Memory B cell (primary cell): ENCODE results near the gene IRF2.

ENCODE experiments used
- ATAC-seq: fragments of 150-1000 bp; cut with Tn5 transposase; 2 replicates; pipeline ENCODE4 v1.10.0; 2021; ENCODE audit warnings: low read depth, mild to moderate bottlenecking, moderate library complexity
- DNase-seq, 2 donors: peaks; one replicate each; pipeline ENCODE4 v3.0.0; 2022; ENCODE audit warnings: low spot score in 2 of 2
- H3K27ac Mint-ChIP-seq: one replicate; pipeline ENCODE4 v1.8.0; 2022; ENCODE audit warnings: mild to moderate bottlenecking, moderate library complexity, mixed read lengths
- H3K27me3 Mint-ChIP-seq: one replicate; pipeline ENCODE4 v1.8.0; 2022; ENCODE audit warnings: mixed read lengths
- H3K36me3 Mint-ChIP-seq: one replicate; pipeline ENCODE4 v1.8.0; 2022; ENCODE audit warnings: mild to moderate bottlenecking, mixed read lengths
- H3K4me1 Mint-ChIP-seq: one replicate; pipeline ENCODE4 v1.8.0; 2022; ENCODE audit warnings: mixed read lengths
- H3K4me3 Mint-ChIP-seq: one replicate; pipeline ENCODE4 v1.8.0; 2022; ENCODE audit warnings: mild to moderate bottlenecking, moderate library complexity, mixed read lengths
- H3K9me3 Mint-ChIP-seq: one replicate; pipeline ENCODE4 v1.8.0; 2022; ENCODE audit warnings: mixed read lengths

The IRF2 gene

DNA sequence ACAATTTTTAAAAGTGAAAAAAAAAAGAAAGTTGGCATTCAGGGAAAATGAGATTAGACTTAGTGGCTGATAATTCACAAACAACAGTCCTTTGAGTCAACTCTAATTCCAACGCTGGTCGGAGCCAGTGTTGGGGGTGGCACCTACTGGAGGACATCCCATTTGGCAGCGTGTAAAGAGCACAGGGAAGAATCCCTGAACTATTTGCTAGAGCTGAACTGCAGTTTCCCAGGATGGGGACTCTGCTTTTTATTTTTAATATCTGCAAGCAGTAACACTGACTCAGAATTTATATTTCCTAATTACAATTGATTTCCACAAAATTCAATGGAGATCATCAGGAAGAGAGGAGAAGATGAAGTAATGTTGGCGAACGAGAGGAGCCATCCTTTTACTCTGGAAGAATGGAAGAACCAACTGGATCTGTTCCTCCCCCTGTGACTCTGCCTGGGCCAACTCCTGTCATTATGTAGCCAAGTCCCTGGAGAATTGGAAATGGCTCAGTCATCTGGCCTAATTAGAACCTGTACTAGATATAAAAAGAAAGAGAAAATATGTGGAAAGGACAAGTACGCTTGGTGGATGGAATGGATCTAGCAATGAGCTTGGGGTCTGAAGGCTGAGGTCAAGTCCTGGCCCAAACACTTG is 76.7 kb downstream of the IRF2 start:
- no peaks in the 10 kb centered on the region for H3K27me3 Mint-ChIP-seq
- no peaks in the 10 kb centered on the region for H3K9me3 Mint-ChIP-seq
- peaks cover 29% of the 10 kb centered on the region for H3K4me1 Mint-ChIP-seq
- ATAC-seq (no peak), DNase-seq (no peak)
- H3K36me3 Mint-ChIP-seq, result peaks cover 53% of the 10 kb centered on the region
- H3K4me3 Mint-ChIP-seq, result no peak overlapping the region
- H3K27ac Mint-ChIP-seq, result no peak overlapping the region

DNA sequence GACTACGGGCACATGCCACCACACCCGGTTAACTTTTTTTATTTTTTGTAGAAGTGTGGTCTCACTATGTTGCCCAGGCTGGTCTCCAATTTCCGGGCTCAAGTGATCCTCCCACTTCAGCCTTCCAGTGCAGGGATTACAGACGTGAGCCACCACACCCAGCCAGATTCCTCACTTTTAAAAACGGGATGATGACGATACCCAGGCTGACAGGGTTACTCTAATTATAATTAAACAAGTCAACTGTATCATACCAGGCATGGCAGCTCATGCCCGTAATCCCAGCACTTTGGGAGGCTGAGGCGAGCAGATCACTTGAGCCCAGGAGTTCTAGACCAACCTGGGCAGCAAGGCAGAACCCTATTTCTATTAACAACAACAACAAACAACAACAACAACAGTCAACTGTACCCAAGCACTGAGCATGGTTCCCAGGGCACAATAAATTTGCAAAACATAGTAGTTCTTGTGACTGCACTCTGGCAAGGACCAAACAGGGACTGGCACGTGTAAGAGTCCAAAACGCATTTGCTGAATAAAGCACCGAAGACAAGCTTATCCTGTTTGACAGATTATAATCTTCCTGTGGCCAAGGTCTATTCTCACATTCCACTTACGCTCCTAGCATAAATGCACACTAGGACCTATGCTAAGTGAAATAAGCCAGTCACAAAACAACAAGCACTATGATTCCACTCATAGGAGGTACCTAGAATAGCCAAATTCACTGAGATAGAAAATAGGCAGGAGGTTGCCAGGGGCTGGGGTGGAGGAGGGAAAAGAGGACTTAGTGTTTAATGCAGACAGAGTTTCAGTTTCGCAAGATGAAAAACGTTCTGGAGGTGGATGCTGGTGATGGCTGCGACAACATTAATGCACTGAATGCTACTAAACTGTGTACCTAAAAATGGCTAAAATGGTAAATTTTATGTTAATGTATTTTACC is 77.5 kb downstream of the IRF2 start:
- ATAC-seq, result no peak
- H3K4me1 Mint-ChIP-seq, result peaks cover 29% of the 10 kb centered on the region
- peak overlapping the region; percentile 76 for H3K27ac Mint-ChIP-seq

GRCh38 chr4:184395971-184396391 is 78.4 kb downstream of the IRF2 start:
- Mint-ChIP-seq H3K4me3 (peak overlapping the region; percentile 78), H3K27ac (peak overlapping the region; percentile 76), H3K4me1 (peaks cover 29% of the 10 kb centered on the region), H3K36me3 (peaks cover 56% of the 10 kb centered on the region), H3K9me3 (no peaks in the 10 kb centered on the region), H3K27me3 (no peaks in the 10 kb centered on the region)
- peak; percentile 94 for ATAC-seq
- peak; percentile 25 to 37 for DNase-seq

More for the DNA sequence above, 77.5 kb downstream of the IRF2 start:
- Mint-ChIP-seq H3K9me3 (no peaks in the 10 kb centered on the region), H3K36me3 (peaks cover 51% of the 10 kb centered on the region), H3K27me3 (no peaks in the 10 kb centered on the region), H3K4me3 (peak overlapping the region; percentile 78)
- DNase-seq, result no peak

- peaks cover 29% of the 10 kb centered on the region for H3K4me1 Mint-ChIP-seq
- peak overlapping the region; percentile 76 for H3K27ac Mint-ChIP-seq
These were observed 78.9 kb downstream of the IRF2 start for GRCh38 chr4:184395451-184395917.

GRCh38 chr4:184392748-184393559 is 81.4 kb downstream of the IRF2 start:
- H3K27me3 Mint-ChIP-seq, result no peaks in the 10 kb centered on the region
- H3K36me3 Mint-ChIP-seq, result peaks cover 63% of the 10 kb centered on the region
- no peaks in the 10 kb centered on the region for H3K9me3 Mint-ChIP-seq
- no peak overlapping the region for H3K27ac Mint-ChIP-seq
- no peak overlapping the region for H3K4me3 Mint-ChIP-seq
- DNase-seq (no peak), ATAC-seq (no peak)
- peaks cover 30% of the 10 kb centered on the region for H3K4me1 Mint-ChIP-seq

More at GRCh38 chr4:184395451-184395917, 78.9 kb downstream of the IRF2 start:
- Mint-ChIP-seq H3K9me3 (no peaks in the 10 kb centered on the region), H3K27me3 (no peaks in the 10 kb centered on the region), H3K4me3 (peak overlapping the region; percentile 78), H3K36me3 (peaks cover 58% of the 10 kb centered on the region)
- ATAC-seq (peak; percentile 21), DNase-seq (no peak)

GRCh38 chr4:184392316-184392715 is 82.0 kb downstream of the IRF2 start:
- peaks cover 59% of the 10 kb centered on the region for H3K36me3 Mint-ChIP-seq
- H3K27ac Mint-ChIP-seq, result no peak overlapping the region
- DNase-seq (no peak), ATAC-seq (no peak)
- no peak overlapping the region for H3K4me3 Mint-ChIP-seq
- no peaks in the 10 kb centered on the region for H3K9me3 Mint-ChIP-seq
- no peaks in the 10 kb centered on the region for H3K27me3 Mint-ChIP-seq
- H3K4me1 Mint-ChIP-seq, result peaks cover 36% of the 10 kb centered on the region

- Mint-ChIP-seq H3K4me3 (no peak overlapping the region), H3K9me3 (no peaks in the 10 kb centered on the region), H3K27me3 (no peaks in the 10 kb centered on the region), H3K27ac (no peak overlapping the region), H3K4me1 (peaks cover 36% of the 10 kb centered on the region), H3K36me3 (peaks cover 62% of the 10 kb centered on the region)
- ATAC-seq, result no peak
- DNase-seq, result no peak
These were observed 84.1 kb downstream of the IRF2 start for GRCh38 chr4:184389978-184390900.

- H3K4me1 Mint-ChIP-seq, result peaks cover 43% of the 10 kb centered on the region
These were observed 86.2 kb downstream of the IRF2 start for GRCh38 chr4:184388106-184388505.

GRCh38 chr4:184387351-184387750 is 87.0 kb downstream of the IRF2 start:
- no peak overlapping the region for H3K27ac Mint-ChIP-seq
- no peaks in the 10 kb centered on the region for H3K27me3 Mint-ChIP-seq
- peak; percentile 57 for ATAC-seq
- peaks cover 39% of the 10 kb centered on the region for H3K36me3 Mint-ChIP-seq
- no peak for DNase-seq
- peak overlapping the region; percentile 52 for H3K4me3 Mint-ChIP-seq
- H3K4me1 Mint-ChIP-seq, result peaks cover 50% of the 10 kb centered on the region
- H3K9me3 Mint-ChIP-seq, result no peaks in the 10 kb centered on the region

More at GRCh38 chr4:184388106-184388505, 86.2 kb downstream of the IRF2 start:
- Mint-ChIP-seq H3K9me3 (no peaks in the 10 kb centered on the region), H3K27ac (no peak overlapping the region), H3K4me3 (peak overlapping the region; percentile 59), H3K27me3 (no peaks in the 10 kb centered on the region), H3K36me3 (peaks cover 47% of the 10 kb centered on the region)
- no peak for DNase-seq
- ATAC-seq, result no peak

- H3K36me3 Mint-ChIP-seq, result peaks cover 34% of the 10 kb centered on the region
- H3K27me3 Mint-ChIP-seq, result no peaks in the 10 kb centered on the region
- H3K9me3 Mint-ChIP-seq, result no peaks in the 10 kb centered on the region
- H3K4me3 Mint-ChIP-seq, result no peak overlapping the region
- H3K27ac Mint-ChIP-seq, result peak overlapping the region; percentile 69
- no peak for ATAC-seq
- no peak for DNase-seq
- H3K4me1 Mint-ChIP-seq, result peaks cover 55% of the 10 kb centered on the region
These were observed 88.0 kb downstream of the IRF2 start for GRCh38 chr4:184386271-184386781.

DNA sequence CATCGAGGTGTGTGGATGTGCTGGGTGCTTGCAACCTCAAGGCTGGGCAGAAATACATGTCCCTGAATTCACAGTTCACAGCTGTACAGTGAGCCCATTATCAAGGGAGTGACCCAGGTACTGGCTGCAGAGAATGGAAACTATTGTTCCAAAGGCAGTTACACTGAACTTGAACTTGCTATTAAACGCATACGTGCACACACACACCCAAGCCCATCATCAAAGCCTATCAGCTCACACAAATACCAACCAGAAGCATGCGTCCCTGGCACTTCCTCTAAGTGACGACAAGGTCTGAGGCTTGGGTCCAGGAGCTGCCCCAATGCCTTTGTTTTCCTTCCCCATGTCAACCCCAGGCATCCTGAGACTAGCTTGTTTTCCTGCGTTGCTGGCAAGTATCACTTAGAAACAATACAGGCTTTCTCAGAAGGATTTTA is 88.6 kb downstream of the IRF2 start:
- Mint-ChIP-seq H3K27me3 (no peaks in the 10 kb centered on the region), H3K36me3 (peaks cover 30% of the 10 kb centered on the region), H3K27ac (peak overlapping the region; percentile 69), H3K4me3 (no peak overlapping the region), H3K4me1 (peaks cover 55% of the 10 kb centered on the region), H3K9me3 (peaks cover under 1% of the 10 kb centered on the region)
- ATAC-seq, result peak; percentile 57
- no peak for DNase-seq

GRCh38 chr4:184384810-184385557 is 89.4 kb downstream of the IRF2 start:
- peak overlapping the region; percentile 75 for H3K4me3 Mint-ChIP-seq
- no peak overlapping the region for H3K27ac Mint-ChIP-seq
- H3K27me3 Mint-ChIP-seq, result no peaks in the 10 kb centered on the region
- peaks cover 26% of the 10 kb centered on the region for H3K36me3 Mint-ChIP-seq
- DNase-seq, result no peak
- no peak for ATAC-seq
- peaks cover 3% of the 10 kb centered on the region for H3K9me3 Mint-ChIP-seq
- peaks cover 55% of the 10 kb centered on the region for H3K4me1 Mint-ChIP-seq
